HG03103 (cell line): ENCODE measurements around the gene ADAMTS9.

Experiments used
- ATAC-seq: cut with Tn5 transposase; IDR thresholded peaks from one replicate; pipeline ENCODE4 v1.9.1; 2021; ENCODE audit warnings: low read depth; ENCODE audit not compliant: unreplicated experiment

ADAMTS9 gene

GRCh38 chr3:64687086-64687780 lies 567 bp downstream of the ADAMTS9 start:
- ATAC-seq: no peak

DNA sequence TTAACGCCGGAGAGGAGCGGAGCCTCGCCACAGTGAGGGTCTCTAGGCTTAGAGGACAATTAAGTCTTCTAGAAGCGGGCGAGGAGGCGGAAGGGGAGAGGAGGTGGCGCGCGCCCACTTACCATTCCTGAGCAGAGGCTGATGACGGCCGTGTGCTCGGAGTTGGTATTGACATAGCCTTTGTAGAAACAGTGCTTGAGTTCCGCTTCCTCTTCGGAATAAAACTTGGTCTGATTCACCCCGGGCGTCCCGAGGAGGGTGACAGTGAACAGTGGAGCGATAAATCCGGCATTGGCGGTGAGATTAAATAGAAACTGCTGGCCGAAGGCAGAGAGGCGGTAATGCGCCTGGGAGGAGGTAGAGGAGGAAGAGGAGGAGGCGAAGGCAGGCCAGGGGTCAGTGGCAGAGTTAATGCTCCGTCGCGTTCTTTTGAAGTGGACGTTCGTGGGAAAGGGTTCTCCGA lies 1.3 kb downstream of the ADAMTS9 start:
- ATAC-seq: no peak

GRCh38 chr3:64685800-64686445 lies 1.9 kb downstream of the ADAMTS9 start:
- ATAC-seq: no peak

DNA sequence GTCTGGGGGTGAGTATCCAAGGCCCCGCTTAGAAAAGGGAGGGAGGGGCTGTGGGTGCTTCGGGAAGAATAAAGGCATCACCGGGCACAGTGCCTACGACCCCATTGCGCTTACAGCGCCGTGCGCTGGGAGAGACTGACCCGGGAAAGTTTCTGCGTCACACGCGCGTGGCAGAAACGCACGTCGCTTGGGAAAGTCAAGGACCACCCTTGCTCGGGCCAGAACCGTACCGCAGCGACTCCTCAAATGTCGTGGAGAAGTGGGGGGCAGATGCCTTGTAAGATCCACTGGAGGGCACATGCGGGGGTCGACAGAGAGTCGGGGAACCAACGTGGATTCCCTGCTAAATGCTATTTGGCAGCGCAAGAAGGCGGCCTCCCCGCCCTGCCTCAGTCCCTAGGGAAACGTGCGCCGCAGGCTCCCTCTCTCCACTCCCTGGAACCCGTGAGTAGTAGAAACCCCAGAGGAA lies 2.4 kb downstream of the ADAMTS9 start:
- ATAC-seq: no peak

DNA sequence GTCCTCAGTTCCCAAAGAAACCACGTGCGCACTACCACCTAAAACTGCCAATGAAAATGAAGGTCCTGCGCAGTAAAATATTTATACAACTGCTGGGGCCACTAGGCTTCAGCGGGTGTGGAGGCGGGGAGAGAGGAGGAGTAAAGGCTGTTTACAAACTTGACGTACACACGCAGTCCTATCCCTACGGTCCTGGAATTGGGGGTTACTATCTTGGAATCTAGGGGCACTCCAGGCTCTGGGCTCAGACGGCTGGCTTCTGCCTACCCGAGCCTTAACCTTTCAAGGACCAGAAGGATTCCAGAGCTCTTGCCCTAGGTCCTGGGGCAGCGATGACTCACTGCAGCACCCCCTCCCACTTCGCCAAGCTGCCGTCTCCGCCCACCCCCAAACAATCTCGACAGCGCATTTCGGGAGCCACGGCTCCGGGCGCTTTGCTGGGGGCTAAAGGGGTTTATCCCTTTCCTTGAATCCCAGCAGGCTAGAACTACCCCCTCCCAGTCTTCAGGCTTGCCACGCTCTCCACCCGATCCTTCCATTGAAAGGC lies 3.0 kb downstream of the ADAMTS9 start:
- no peak for ATAC-seq

DNA sequence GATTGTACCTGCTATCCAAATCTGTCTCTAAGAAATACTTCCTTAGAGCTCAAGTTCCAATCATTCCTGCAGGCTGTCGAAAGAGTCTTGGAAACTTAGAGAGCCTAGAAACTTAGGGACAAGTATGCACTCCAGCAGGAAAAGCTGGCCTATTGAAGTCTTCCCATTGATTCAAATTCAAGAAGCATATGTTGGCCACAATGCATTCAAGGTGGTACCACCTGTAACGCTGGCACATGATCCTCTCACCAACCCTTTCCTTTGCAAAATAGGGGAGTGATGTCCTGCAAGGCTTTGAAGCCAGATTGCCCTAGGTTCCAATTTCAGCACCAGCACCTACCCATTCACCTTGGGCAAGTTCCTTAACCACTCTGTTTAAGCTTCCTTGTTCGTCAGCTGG lies 6.0 kb downstream of the ADAMTS9 start:
- ATAC-seq: no peak

GRCh38 chr3:64681015-64681414 lies 6.8 kb downstream of the ADAMTS9 start:
- ATAC-seq: no peak

DNA sequence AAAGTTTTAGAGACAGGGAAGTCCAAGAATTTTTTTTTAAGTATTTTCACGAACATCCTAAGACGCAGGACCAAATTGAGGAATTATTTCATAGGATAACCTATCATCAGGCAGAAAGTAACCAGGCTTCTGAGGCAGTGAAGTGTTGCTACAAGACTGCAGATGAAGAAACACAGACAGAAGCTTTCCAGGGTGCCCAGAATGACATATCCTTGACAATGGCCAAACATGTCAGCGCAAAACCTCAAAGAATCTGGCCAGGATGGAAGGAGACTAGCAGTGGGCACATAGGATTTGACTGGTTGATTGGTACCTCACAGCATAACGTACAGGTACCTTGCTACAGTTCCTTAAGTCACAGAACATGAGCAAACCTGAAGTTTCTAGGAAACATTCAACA lies 7.5 kb downstream of the ADAMTS9 start:
- no peak for ATAC-seq

DNA sequence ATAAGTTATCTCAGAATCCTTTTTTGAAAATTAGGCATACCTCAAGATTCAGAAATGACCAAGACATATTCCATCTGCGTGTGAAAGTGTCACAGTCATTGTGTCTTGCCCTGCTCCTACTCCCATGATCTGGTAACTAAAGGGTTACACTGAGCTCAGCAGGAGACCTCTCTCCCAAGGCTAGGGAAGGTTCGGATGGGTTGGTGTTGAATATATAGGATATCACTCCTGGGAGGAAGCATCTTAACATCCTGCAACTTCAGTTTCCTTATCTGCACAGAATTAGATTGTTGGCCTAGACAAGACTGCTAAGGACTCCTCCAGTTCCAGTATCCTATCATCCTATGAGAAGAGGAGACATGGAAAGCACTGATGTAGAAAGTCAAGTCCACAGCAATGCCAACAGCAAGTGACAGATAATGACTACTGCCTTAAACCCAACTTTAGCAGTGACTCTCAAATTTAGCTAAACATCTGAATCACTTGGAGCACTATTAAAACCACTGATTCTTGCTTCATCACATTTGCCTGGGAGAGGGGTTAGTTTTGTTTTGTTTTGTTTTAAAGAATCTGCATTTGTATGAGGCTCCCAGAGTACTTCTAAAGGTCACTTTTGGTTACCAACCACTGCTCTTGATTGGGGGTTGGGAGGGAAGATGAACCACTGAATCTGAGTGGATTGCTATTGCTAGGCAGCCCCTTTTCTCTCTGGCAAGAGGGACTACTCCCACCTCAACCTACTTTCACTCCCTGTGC lies 9.7 kb downstream of the ADAMTS9 start:
- no peak for ATAC-seq

GRCh38 chr3:64676831-64677230 lies 11.0 kb downstream of the ADAMTS9 start:
- ATAC-seq: no peak

DNA sequence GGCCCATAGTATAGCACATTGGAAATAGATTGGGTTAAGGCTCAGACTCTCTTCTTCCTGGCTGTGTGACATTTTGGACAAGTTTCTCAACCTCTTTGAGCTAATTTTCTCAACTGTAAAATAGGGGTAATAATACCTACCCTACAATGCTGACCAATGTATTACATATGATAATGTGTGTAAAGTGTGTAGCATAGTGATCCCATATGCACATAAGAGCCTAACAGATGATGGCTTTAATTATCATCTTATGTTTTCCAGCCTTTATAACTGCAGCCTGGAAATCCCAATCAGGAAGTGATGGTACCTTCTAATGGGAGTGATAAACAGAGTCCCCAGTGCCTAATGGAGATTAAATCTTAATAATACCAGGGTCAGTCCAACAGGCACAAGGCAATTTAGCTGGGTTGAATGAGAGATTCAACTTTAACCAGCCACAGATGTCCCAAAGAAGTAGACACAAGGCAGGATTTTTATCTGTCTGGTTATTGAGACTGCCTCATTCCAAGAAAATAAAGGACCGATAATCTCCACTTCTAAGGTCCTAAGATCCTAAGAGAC lies 12.0 kb downstream of the ADAMTS9 start:
- ATAC-seq: no peak

GRCh38 chr3:64674591-64675076 lies 13.2 kb downstream of the ADAMTS9 start:
- no peak for ATAC-seq

- ATAC-seq: no peak
Measured at GRCh38 chr3:64673159-64673715, 14.6 kb downstream of the ADAMTS9 start.

DNA sequence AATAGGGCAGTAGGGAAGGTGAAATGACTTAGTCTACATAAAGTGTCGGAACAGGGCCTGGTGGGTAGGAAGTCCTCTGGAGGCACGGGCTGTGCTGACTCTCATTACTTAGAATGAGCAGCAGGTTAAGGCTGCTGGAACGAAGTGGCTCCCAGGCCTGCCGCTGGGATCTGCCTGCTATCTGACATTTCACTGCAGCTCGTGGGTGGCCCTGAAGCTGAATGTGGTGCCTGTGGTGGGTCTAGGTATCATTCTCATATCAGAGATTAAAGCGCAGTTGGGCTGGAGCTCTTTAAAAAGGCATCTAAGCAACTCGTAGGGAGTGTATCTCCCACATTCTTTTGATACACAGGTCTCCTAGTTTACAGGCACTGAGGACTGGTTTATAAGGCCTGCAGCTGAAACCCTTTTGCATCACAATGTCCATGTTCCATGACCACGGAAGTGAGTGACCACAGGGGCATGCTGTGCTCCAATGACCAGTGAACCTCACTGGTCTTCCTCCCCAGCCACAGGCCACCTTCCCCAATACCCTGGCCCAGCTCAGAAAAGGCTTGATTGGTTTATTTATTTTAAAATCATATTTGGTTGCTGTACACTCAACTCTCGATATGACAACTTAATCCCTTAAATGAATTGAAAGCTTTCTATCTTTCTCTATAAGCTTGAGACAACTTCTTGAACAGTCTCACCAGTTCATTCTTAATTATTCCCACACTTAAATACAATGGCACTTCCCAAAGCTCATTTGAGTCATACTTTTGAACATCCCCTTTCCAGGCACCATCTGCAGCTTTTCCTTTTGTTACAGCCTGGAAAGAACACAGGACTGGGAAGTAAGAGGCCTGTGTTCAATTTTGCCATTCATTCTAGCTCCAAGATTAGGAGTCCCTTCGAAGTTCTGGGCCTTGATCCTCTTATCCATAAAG lies 19.0 kb downstream of the ADAMTS9 start:
- ATAC-seq: no peak

DNA sequence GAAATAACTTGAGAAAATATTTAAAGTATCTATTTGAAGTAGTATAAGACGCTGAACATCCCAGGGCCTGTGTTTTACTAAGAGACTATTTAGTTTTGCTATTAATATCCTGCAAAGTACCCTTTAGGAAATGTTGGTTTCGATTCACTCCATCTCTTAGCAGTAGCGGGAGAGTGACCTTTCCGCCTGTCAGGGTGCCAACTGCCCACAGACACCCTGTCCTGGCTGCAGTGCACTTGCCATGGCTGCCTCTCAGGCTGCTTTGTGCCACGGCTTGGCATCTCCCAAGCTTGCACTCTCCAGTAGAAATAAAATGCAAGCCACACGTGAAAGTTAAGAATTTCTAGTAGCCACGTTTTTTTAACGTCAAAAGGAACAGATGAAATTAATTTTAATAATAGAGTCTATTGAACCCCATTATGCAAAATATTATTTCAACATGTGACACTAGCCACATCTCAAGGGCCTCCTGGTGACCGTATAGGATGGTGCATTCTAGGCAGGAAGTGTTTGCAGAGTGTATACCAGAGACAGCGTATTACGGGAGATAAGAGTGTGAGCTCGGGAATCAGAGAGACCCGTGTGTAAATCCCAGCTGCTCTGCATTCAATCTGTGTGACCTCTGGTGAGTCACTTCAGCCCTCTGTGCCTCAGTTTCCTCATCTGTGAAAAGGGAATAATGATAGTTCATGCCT lies 19.8 kb downstream of the ADAMTS9 start:
- ATAC-seq: no peak

GRCh38 chr3:64667138-64667537 lies 20.7 kb downstream of the ADAMTS9 start:
- no peak for ATAC-seq

- ATAC-seq: no peak
Measured at GRCh38 chr3:64666171-64666588, 21.6 kb downstream of the ADAMTS9 start.

DNA sequence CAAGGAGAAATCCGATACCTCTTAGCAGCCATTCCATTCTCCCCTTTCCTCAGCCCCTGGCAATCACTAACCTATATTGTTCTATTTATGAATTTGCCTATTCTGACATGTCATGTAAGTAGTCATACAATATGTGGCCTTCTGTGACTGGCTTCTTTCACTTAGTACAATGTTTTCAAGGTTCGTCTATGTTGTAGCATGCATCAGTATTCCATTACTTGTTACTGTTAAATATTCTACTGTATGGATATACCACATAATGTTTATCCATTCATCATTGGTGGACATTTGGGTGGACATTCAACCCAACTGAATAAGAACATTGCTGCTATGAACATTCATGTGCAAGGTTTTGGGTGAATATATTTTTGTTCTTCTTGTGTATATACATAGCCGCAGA lies 23.4 kb downstream of the ADAMTS9 start:
- ATAC-seq: no peak

DNA sequence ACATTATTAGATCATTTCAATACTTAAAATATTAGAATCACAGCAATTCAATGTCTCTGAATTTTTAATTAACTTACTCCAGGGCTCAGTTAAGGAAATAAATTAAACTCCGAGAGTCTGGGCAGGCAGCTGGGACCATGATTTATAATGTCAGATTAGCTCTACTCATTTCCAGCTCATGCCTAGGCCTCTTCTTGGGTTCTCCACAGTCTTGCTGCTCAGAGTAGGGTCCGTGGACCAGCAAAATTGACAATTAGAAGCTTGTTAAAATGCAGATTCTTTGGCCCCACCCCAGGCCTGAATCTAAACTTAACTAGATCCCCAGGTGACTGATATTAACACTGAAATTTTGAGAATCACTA lies 28.2 kb downstream of the ADAMTS9 start:
- no peak for ATAC-seq
